Stimulated activated CD8-positive, alpha-beta memory T cell treated with anti-CD3 and anti-CD28 coated beads, Interleukin-12 subunit alpha, Interleukin-12 subunit beta, amount 100 ng/mL, for 24 hours (primary cell): ENCODE measurements around the gene ARHGAP8.

ENCODE experiments used
- DNase-seq: peaks from one replicate; pipeline ENCODE4 v3.0.0-alpha.2; 2020; ENCODE audit errors: extremely low read depth

The ARHGAP8 gene

GRCh38 chr22:44752285-44753188 lies at the start of gene ARHGAP8:
ARHGAP8 (plus strand) TSS chr22:44752575; CDS start chr22:44786528, 33,953 bp downstream.
- no peak for DNase-seq

GRCh38 chr22:44703255-44703870 lies 49.0 kb upstream of the ARHGAP8 start:
- DNase-seq = no peak

GRCh38 chr22:44704159-44705021 lies 48.0 kb upstream of the ARHGAP8 start:
- no peak for DNase-seq

- DNase-seq = no peak
These were observed 47.4 kb upstream of the ARHGAP8 start for GRCh38 chr22:44705022-44705297.

GRCh38 chr22:44706488-44706887 lies 45.9 kb upstream of the ARHGAP8 start:
- DNase-seq = no peak

- no peak for DNase-seq
These were observed 45.2 kb upstream of the ARHGAP8 start for GRCh38 chr22:44707178-44707577.

- DNase-seq = no peak
These were observed 44.6 kb upstream of the ARHGAP8 start for GRCh38 chr22:44707752-44708151.

GRCh38 chr22:44709881-44710392 lies 42.4 kb upstream of the ARHGAP8 start:
- DNase-seq = no peak

GRCh38 chr22:44710474-44711240 lies 41.7 kb upstream of the ARHGAP8 start:
- DNase-seq = no peak

- no peak for DNase-seq
These were observed 41.2 kb upstream of the ARHGAP8 start for GRCh38 chr22:44711241-44711560.

- DNase-seq = no peak
These were observed 40.5 kb upstream of the ARHGAP8 start for GRCh38 chr22:44711690-44712555.

- no peak for DNase-seq
These were observed 39.4 kb upstream of the ARHGAP8 start for GRCh38 chr22:44712962-44713361.

GRCh38 chr22:44714703-44715350 lies 37.5 kb upstream of the ARHGAP8 start:
- DNase-seq = no peak

- no peak for DNase-seq
These were observed 34.0 kb upstream of the ARHGAP8 start for GRCh38 chr22:44718418-44718817.

- no peak for DNase-seq
These were observed 32.6 kb upstream of the ARHGAP8 start for GRCh38 chr22:44719586-44720368.

- DNase-seq = no peak
These were observed 31.2 kb upstream of the ARHGAP8 start for GRCh38 chr22:44721213-44721612.

- DNase-seq = no peak
These were observed 29.8 kb upstream of the ARHGAP8 start for GRCh38 chr22:44722611-44723010.

- DNase-seq = no peak
These were observed 28.6 kb upstream of the ARHGAP8 start for GRCh38 chr22:44723801-44724200.

GRCh38 chr22:44724416-44724815 lies 28.0 kb upstream of the ARHGAP8 start:
- DNase-seq = no peak
